IMR-90 (cell line): ENCODE results near the gene LRRC4C. TPM values are rescaled to one million over a fixed set of nuclear protein-coding genes. Genes with fewer than 3 reads are reported as not detected.

Source experiments
- ATAC-seq: fragments of 200-7000 bp; cut with Tn5 transposase; 2 replicates; pipeline ENCODE4 v1.9.1; 2020; ENCODE audit warnings: low read depth, mild to moderate bottlenecking, moderate library complexity
- BruUV-seq: library from RNA; stranded (reverse); fragments of 400-500 nt; replicated peaks from 2 replicates; lab custom pipeline; 2021; lab: Mats Ljungman, UMichigan
- CTCF ChIA-PET: fragments of 300-600 bp; formaldehyde crosslinking; extraction: SDS; loops from one replicate; lab custom pipeline; 2021; ENCODE audit warnings: antibody characterized with exemption; lab: Yijun Ruan, JAX
- POLR2A ChIA-PET: fragments of 300-600 bp; sonication (Branson Sonifier 250); formaldehyde crosslinking; loops from one replicate; lab custom pipeline; 2022; ENCODE audit warnings: antibody characterized with exemption; ENCODE audit not compliant: unreplicated experiment; lab: Charles Lee
- DNase-seq: peaks from one replicate; pipeline ENCODE4 v3.0.0; 2013
- H2AFZ ChIP-seq: replicated peaks from 2 replicates; pipeline ENCODE3; 2013; ENCODE audit warnings: low read length, mild to moderate bottlenecking; ENCODE audit not compliant: poor library complexity
- H2AK5ac ChIP-seq: 2 replicates; pipeline ENCODE4 v1.6.1; 2013; ENCODE audit warnings: low read depth, low read length, inconsistent platforms
- H2AK9ac ChIP-seq: replicated peaks from 2 replicates; pipeline ENCODE3; 2013; ENCODE audit warnings: mild to moderate bottlenecking, low read depth, low read length, moderate library complexity; ENCODE audit not compliant: poor library complexity
- H2BK120ac ChIP-seq: 2 replicates; pipeline ENCODE4 v1.6.1; 2013; ENCODE audit warnings: low read depth, low read length, inconsistent platforms
- H2BK15ac ChIP-seq: 3 replicates; pipeline ENCODE4 v1.6.1; 2013; ENCODE audit warnings: low read depth, low read length, inconsistent platforms
- H2BK20ac ChIP-seq: 2 replicates; pipeline ENCODE4 v1.6.1; 2013; ENCODE audit warnings: low read depth, mild to moderate bottlenecking, inconsistent platforms, low read length, moderate library complexity
- H2BK5ac ChIP-seq: 2 replicates; pipeline ENCODE4 v1.6.1; 2013; ENCODE audit warnings: mild to moderate bottlenecking, low read depth, low read length, inconsistent platforms; ENCODE audit not compliant: poor library complexity, severe bottlenecking
- H3K14ac ChIP-seq: replicated peaks from 2 replicates; pipeline ENCODE4 v1.6.1; 2013; ENCODE audit warnings: low read depth, low read length, inconsistent platforms
- H3K18ac ChIP-seq: 2 replicates; pipeline ENCODE4 v1.6.1; 2013; ENCODE audit warnings: low read depth, low read length, control low read depth
- H3K23ac ChIP-seq: 2 replicates; pipeline ENCODE4 v1.6.1; 2013; ENCODE audit warnings: low read depth, low read length, inconsistent platforms
- H3K27ac ChIP-seq: 2 replicates; pipeline ENCODE4 v1.5.1; 2013; ENCODE audit warnings: mild to moderate bottlenecking, control low read depth, low read length; ENCODE audit not compliant: insufficient read depth
- H3K27me3 ChIP-seq: 2 replicates; pipeline ENCODE4 v1.6.1; 2013; ENCODE audit warnings: low read length; ENCODE audit not compliant: control insufficient read depth, insufficient read depth
- H3K36me3 ChIP-seq: 2 replicates; pipeline ENCODE4 v1.6.1; 2013; ENCODE audit warnings: low read length, mixed read lengths; ENCODE audit not compliant: control insufficient read depth, insufficient read depth
- H3K4ac ChIP-seq: 2 replicates; pipeline ENCODE4 v1.6.1; 2013; ENCODE audit warnings: low read depth, low read length, inconsistent platforms
- H3K4me1 ChIP-seq: 2 replicates; pipeline ENCODE4 v1.6.1; 2013; ENCODE audit warnings: low read length, mixed read lengths; ENCODE audit not compliant: control insufficient read depth, insufficient read depth
- H3K4me2 ChIP-seq: 2 replicates; pipeline ENCODE4 v1.6.1; 2013; ENCODE audit warnings: low read depth, mild to moderate bottlenecking, control low read depth, low read length, moderate library complexity
- H3K4me3 ChIP-seq: 2 replicates; pipeline ENCODE4 v1.5.1; 2013; ENCODE audit warnings: low read depth, mild to moderate bottlenecking, control low read depth, low read length, moderate library complexity; ENCODE audit not compliant: insufficient read depth
- H3K56ac ChIP-seq: 2 replicates; pipeline ENCODE4 v1.6.1; 2013; ENCODE audit warnings: low read length, inconsistent platforms; ENCODE audit not compliant: insufficient read depth; ENCODE audit errors: extremely low read depth
- H3K79me1 ChIP-seq, 2 experiments: 2 replicates each; pipeline ENCODE4 v1.6.1; 2013; ENCODE audit warnings: low read length in 2 of 2, inconsistent platforms in 1 of 2, low read depth in 1 of 2
- H3K9ac ChIP-seq: 2 replicates; pipeline ENCODE4 v1.6.1; 2013; ENCODE audit warnings: low read depth, low read length, control low read depth
- H3K9me1 ChIP-seq: 2 replicates; pipeline ENCODE4 v1.6.1; 2013; ENCODE audit warnings: low read length, inconsistent platforms; ENCODE audit not compliant: insufficient read depth
- H3K9me3 ChIP-seq: 2 replicates; pipeline ENCODE4 v1.6.1; 2013; ENCODE audit warnings: low read length; ENCODE audit not compliant: control insufficient read depth, insufficient read depth
- H4K20me1 ChIP-seq: 2 replicates; pipeline ENCODE4 v1.6.1; 2013; ENCODE audit warnings: low read length, inconsistent platforms; ENCODE audit not compliant: insufficient read depth
- H4K5ac ChIP-seq: 2 replicates; pipeline ENCODE4 v1.6.1; 2013; ENCODE audit warnings: mild to moderate bottlenecking, low read depth, low read length, control low read depth
- H4K8ac ChIP-seq, 2 experiments: 2 replicates each; pipeline ENCODE4 v1.6.1; 2013; ENCODE audit warnings: low read depth in 2 of 2, low read length in 2 of 2, control low read depth in 1 of 2, inconsistent platforms in 1 of 2
- H4K91ac ChIP-seq: 2 replicates; pipeline ENCODE4 v1.6.1; 2013; ENCODE audit warnings: low read depth, low read length, inconsistent platforms; ENCODE audit not compliant: insufficient read depth
- BHLHE40 ChIP-seq: fragments of 150-350 bp; IDR thresholded peaks from 2 replicates; pipeline ENCODE4 v1.6.1; 2016; ENCODE audit warnings: mild to moderate bottlenecking, low read depth, low read length
- MAFK ChIP-seq: IDR thresholded peaks from 2 replicates; pipeline ENCODE4 v1.6.1; 2012; ENCODE audit warnings: low read depth, low read length, improper control_type of control experiment
- RAD21 ChIP-seq: IDR thresholded peaks from 2 replicates; pipeline ENCODE4 v1.6.1; 2012; ENCODE audit warnings: low read length, improper control_type of control experiment
- WGBS, 2 experiments: methylation state at CpG; one replicate each; pipeline versions ENCODE4 v1.1.5 to v1.1.7; 2013; ENCODE audit warnings: missing lambda C conversion rate in 2 of 2; ENCODE audit not compliant: insufficient read length in 1 of 2; ENCODE audit errors: extremely low coverage in 2 of 2; 5-methylcytosine and 5-hydroxymethylcytosine counted together
- dilution Hi-C: fragments of 300-500 bp; cut with HindIII; formaldehyde crosslinking; loops from one replicate; pipeline ENCODE4 v1.14.3; 2018; ENCODE audit warnings: low sequenced_read_pairs; ENCODE audit not compliant: unreplicated experiment
- in situ Hi-C: fragments of 300-500 bp; cut with MboI; formaldehyde crosslinking; loops from 3 replicates; pipeline ENCODE4 v1.14.3; 2019; ENCODE audit warnings: low sequenced_read_pairs, inconsistent platforms, mixed read lengths
- intact Hi-C: fragments of 100-400 bp; cut with micrococcal nuclease; formaldehyde crosslinking; loops from 2 replicates; pipeline ENCODE4 v1.10.0; 2022
- polyA plus RNA-seq, 3 experiments: library from polyadenylated mRNA; depleted of rRNA; stranded (reverse); fragments of >200 nt; gene quantifications; 2 replicates each; pipeline ENCODE4 v1.2.3, GENCODE V29; 2012; ENCODE audit warnings: low replicate concordance in 1 of 3
- total RNA-seq: library from RNA; depleted of rRNA; stranded (reverse); fragments of >200 nt; gene quantifications from 2 replicates; pipeline ENCODE4 v1.2.3, GENCODE V29; 2012
- TF ChIP-seq, protein P1 (sequence below): fragments of 150-350 bp; IDR thresholded peaks from 2 replicates; pipeline ENCODE4 v1.6.1; 2016; ENCODE audit warnings: low read depth, mild to moderate bottlenecking, low read length, moderate library complexity, borderline replicate concordance
- TF ChIP-seq, protein P2 (sequence below): conservative IDR thresholded peaks from 2 replicates; pipeline ENCODE4 v1.5.1; 2012; ENCODE audit warnings: mild to moderate bottlenecking, low read depth, low read length, improper control_type of control experiment
- TF ChIP-seq, protein P3 (sequence below): fragments of 150-350 bp; IDR thresholded peaks from 2 replicates; pipeline ENCODE4 v1.6.1; 2017; ENCODE audit warnings: mild to moderate bottlenecking, antibody characterized with exemption, low read length, low read depth

The LRRC4C gene
- total and polyA plus RNA-seq, 2 of the 4 experiments (the other 2 are of a cell fraction): under 0.01 to 0.03 TPM

DNA sequence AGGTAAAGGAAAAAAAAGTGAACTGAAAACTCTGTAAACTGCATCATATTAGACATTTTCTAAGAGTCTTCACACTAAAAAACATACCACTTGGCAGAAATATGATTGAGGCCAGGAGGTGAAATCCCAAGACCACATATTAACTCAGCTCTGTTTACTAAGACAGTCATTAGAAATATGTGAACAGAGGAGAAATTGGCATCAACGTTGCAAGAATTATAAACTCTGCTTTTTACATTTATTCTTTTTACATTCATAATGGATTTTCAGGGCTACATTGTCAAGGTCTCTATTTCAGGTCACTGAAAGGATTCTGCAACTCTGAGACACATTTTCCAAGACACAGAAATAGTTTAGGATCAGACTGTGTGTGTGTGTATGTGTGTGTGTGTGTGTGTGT, 1364.0 kb downstream of the LRRC4C start:
- intact Hi-C loops: no loop called here

More for the DNA sequence above, 1364.0 kb downstream of the LRRC4C start:
- Histone ChIP-seq H3K4ac (no peak overlapping the region), H3K9me3 (peaks cover 5% of the 10 kb centered on the region), H4K20me1 (no peaks in the 10 kb centered on the region), H2BK5ac (no peak overlapping the region), H3K4me1 (no peaks in the 10 kb centered on the region), H3K14ac (no peak overlapping the region), H4K91ac (no peak overlapping the region), H3K56ac (no peak overlapping the region), H4K8ac (no peak overlapping the region), H3K4me2 (no peak overlapping the region), H3K79me1 (no peaks in the 10 kb centered on the region), H2AK5ac (no peak overlapping the region), H3K23ac (no peak overlapping the region), H4K5ac (no peak overlapping the region), H2BK120ac (no peak overlapping the region), H3K4me3 (no peak overlapping the region), H2BK15ac (no peak overlapping the region), H3K18ac (no peak overlapping the region), H3K9me1 (no peaks in the 10 kb centered on the region), H2AFZ (no peak overlapping the region), H3K27me3 (no peaks in the 10 kb centered on the region), H2AK9ac (no peak overlapping the region), H3K9ac (no peak overlapping the region), H2BK20ac (no peak overlapping the region), H3K27ac (no peak overlapping the region), H3K36me3 (no peaks in the 10 kb centered on the region)
- ChIA-PET POLR2A (no interaction called here), CTCF (no interaction called here)
- BruUV-seq: no TSS peak
- dilution Hi-C loops: no loop called here
- ATAC-seq (no peak), DNase-seq (no peak)
- in situ Hi-C loops: no loop called here
- TF ChIP-seq, protein P1, sequence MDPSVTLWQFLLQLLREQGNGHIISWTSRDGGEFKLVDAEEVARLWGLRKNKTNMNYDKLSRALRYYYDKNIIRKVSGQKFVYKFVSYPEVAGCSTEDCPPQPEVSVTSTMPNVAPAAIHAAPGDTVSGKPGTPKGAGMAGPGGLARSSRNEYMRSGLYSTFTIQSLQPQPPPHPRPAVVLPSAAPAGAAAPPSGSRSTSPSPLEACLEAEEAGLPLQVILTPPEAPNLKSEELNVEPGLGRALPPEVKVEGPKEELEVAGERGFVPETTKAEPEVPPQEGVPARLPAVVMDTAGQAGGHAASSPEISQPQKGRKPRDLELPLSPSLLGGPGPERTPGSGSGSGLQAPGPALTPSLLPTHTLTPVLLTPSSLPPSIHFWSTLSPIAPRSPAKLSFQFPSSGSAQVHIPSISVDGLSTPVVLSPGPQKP: no peak
- no peak for TF ChIP-seq RAD21
- no peak for TF ChIP-seq BHLHE40
- no peak for TF ChIP-seq MAFK
- TF ChIP-seq, protein P2, sequence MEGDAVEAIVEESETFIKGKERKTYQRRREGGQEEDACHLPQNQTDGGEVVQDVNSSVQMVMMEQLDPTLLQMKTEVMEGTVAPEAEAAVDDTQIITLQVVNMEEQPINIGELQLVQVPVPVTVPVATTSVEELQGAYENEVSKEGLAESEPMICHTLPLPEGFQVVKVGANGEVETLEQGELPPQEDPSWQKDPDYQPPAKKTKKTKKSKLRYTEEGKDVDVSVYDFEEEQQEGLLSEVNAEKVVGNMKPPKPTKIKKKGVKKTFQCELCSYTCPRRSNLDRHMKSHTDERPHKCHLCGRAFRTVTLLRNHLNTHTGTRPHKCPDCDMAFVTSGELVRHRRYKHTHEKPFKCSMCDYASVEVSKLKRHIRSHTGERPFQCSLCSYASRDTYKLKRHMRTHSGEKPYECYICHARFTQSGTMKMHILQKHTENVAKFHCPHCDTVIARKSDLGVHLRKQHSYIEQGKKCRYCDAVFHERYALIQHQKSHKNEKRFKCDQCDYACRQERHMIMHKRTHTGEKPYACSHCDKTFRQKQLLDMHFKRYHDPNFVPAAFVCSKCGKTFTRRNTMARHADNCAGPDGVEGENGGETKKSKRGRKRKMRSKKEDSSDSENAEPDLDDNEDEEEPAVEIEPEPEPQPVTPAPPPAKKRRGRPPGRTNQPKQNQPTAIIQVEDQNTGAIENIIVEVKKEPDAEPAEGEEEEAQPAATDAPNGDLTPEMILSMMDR: no peak
- TF ChIP-seq, protein P3, sequence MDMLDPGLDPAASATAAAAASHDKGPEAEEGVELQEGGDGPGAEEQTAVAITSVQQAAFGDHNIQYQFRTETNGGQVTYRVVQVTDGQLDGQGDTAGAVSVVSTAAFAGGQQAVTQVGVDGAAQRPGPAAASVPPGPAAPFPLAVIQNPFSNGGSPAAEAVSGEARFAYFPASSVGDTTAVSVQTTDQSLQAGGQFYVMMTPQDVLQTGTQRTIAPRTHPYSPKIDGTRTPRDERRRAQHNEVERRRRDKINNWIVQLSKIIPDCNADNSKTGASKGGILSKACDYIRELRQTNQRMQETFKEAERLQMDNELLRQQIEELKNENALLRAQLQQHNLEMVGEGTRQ: no peak
- no CpG with 5 or more reads among the region's 1 CpG for whole genome bisulfite sequencing, 2 experiments
